ACC112 (cell line): Measurements from ENCODE around the gene OTX2.

Source experiments
- H2AFZ ChIP-seq: fragments of 200-600 bp; sonication (generic); one replicate; pipeline ENCODE4 v1.6.0; 2017; ENCODE audit warnings: antibody characterized with exemption, low read length; ENCODE audit not compliant: unreplicated experiment
- H3K27ac ChIP-seq: fragments of 200-600 bp; sonication (generic); 2 replicates; pipeline ENCODE4 v1.5.1; 2014; ENCODE audit warnings: low read depth, mild to moderate bottlenecking, antibody characterized with exemption, low read length, moderate library complexity
- H3K27me3 ChIP-seq: fragments of 200-600 bp; sonication (generic); 2 replicates; pipeline ENCODE4 v1.6.1; 2014; ENCODE audit warnings: mild to moderate bottlenecking, antibody characterized with exemption, low read length, moderate library complexity, mixed read lengths; ENCODE audit not compliant: insufficient read depth
- H3K36me3 ChIP-seq: fragments of 200-600 bp; sonication (generic); 2 replicates; pipeline ENCODE4 v1.6.1; 2016; ENCODE audit warnings: mild to moderate bottlenecking, antibody characterized with exemption, low read length, moderate library complexity, mixed read lengths; ENCODE audit not compliant: insufficient read depth
- H3K4me1 ChIP-seq: fragments of 200-600 bp; sonication (generic); one replicate; pipeline ENCODE4 v1.6.1; 2016; ENCODE audit warnings: low read length, mixed read lengths; ENCODE audit not compliant: insufficient read depth, unreplicated experiment, control insufficient read depth
- H3K4me3 ChIP-seq: fragments of 200-600 bp; sonication (generic); 2 replicates; pipeline ENCODE4 v1.5.1; 2014; ENCODE audit warnings: mild to moderate bottlenecking, low read depth, low read length
- H3K79me2 ChIP-seq: fragments of 200-600 bp; sonication (generic); one replicate; pipeline ENCODE4 v1.6.0; 2016; ENCODE audit warnings: low read length; ENCODE audit not compliant: control insufficient read depth, unreplicated experiment, insufficient read depth

The OTX2 gene

DNA sequence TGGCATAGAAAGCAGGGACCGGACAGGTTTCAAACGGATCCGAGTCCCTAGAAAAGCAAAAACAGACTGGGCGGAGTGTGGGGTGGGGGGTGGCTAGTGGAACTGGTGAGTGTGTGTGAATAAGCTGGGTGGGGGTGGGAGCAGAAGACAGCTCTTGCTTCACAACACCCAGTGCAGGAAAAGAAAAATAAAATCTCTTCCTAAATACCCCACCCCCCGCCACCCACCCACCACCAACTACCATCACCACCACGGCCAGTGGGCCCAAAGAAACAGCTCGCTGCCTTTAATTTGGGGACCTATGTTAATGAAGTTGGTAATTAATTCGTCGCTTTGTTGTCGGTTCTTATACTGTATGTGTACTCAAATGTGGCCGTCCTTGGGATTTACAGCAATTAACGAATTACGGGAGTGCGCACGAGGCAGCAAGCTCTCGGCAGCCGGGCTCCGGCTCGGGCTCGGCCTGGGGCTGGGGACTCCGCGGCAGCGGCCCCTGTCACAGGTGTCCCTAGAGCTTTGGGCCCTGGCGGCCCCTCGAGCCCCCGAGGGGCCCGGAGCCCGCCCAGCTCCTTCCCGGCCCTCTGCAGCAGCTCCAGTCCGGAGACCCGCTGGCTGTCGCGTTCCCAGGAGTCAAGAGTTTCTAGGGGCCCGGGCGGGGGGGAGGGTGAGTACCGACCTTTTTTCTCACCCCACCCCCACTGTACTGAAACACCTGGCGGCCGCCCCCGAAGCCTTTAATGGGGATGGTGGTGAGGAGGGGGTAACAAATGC lies 1.5 kb upstream of the OTX2 start:
- H3K4me1 ChIP-seq, result no peaks in the 10 kb centered on the region

GRCh38 chr14:56810836-56811592 lies 735 bp upstream of the OTX2 start:
- no peak overlapping the region for H3K4me3 ChIP-seq
- H3K79me2 ChIP-seq, result no peaks in the 10 kb centered on the region
- no peak overlapping the region for H2AFZ ChIP-seq
- H3K27ac ChIP-seq, result no peak overlapping the region
- no peaks in the 10 kb centered on the region for H3K36me3 ChIP-seq
- H3K4me1 ChIP-seq, result no peaks in the 10 kb centered on the region
- H3K27me3 ChIP-seq, result peaks cover 100% of the 10 kb centered on the region

More for the DNA sequence above, 1.5 kb upstream of the OTX2 start:
- Histone ChIP-seq H3K79me2 (no peaks in the 10 kb centered on the region), H3K27ac (no peak overlapping the region), H3K36me3 (no peaks in the 10 kb centered on the region), H3K27me3 (peaks cover 100% of the 10 kb centered on the region), H2AFZ (no peak overlapping the region), H3K4me3 (no peak overlapping the region)

GRCh38 chr14:56809270-56810146 lies 771 bp downstream of the OTX2 start:
- Histone ChIP-seq H2AFZ (no peak overlapping the region), H3K4me3 (no peak overlapping the region), H3K27ac (no peak overlapping the region), H3K79me2 (no peaks in the 10 kb centered on the region), H3K4me1 (no peaks in the 10 kb centered on the region), H3K27me3 (peaks cover 98% of the 10 kb centered on the region), H3K36me3 (no peaks in the 10 kb centered on the region)

- Histone ChIP-seq H3K79me2 (no peaks in the 10 kb centered on the region), H3K36me3 (no peaks in the 10 kb centered on the region), H3K4me1 (no peaks in the 10 kb centered on the region), H3K27ac (no peak overlapping the region), H3K27me3 (peaks cover 98% of the 10 kb centered on the region), H3K4me3 (no peak overlapping the region), H2AFZ (no peak overlapping the region)
Observed at GRCh38 chr14:56808383-56809269, 1.7 kb downstream of the OTX2 start.

GRCh38 chr14:56808110-56808382 lies 2.2 kb downstream of the OTX2 start:
- Histone ChIP-seq H3K4me3 (no peak overlapping the region), H3K4me1 (no peaks in the 10 kb centered on the region), H3K36me3 (no peaks in the 10 kb centered on the region), H3K27me3 (peaks cover 98% of the 10 kb centered on the region), H3K79me2 (no peaks in the 10 kb centered on the region), H3K27ac (no peak overlapping the region), H2AFZ (no peak overlapping the region)

GRCh38 chr14:56807386-56808109 lies 2.7 kb downstream of the OTX2 start:
- no peak overlapping the region for H2AFZ ChIP-seq
- no peaks in the 10 kb centered on the region for H3K4me1 ChIP-seq
- H3K27ac ChIP-seq, result no peak overlapping the region
- H3K79me2 ChIP-seq, result no peaks in the 10 kb centered on the region
- no peak overlapping the region for H3K4me3 ChIP-seq
- H3K36me3 ChIP-seq, result no peaks in the 10 kb centered on the region
- H3K27me3 ChIP-seq, result peaks cover 98% of the 10 kb centered on the region

DNA sequence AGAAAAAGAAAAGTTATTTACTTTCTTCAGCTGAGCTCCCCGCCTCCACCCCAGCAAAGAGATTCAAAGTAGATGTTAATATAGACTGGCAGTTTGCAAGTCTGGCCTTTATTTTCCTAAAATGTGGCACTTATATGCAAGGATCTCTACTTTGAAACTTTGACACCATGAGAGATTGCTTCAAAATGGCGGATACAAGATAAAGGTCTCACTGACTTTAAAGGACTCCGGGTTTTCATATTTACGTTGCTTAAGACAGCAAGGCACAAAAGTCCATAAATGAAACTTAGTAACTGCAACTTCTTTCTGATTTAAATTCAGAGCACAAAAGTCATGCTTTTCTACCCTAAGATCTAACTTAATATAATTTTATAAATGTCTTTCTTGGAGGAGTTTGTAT lies 3.5 kb downstream of the OTX2 start:
- H3K79me2 ChIP-seq, result no peaks in the 10 kb centered on the region
- H3K27me3 ChIP-seq, result peaks cover 98% of the 10 kb centered on the region
- H2AFZ ChIP-seq, result no peak overlapping the region
- no peaks in the 10 kb centered on the region for H3K4me1 ChIP-seq
- no peaks in the 10 kb centered on the region for H3K36me3 ChIP-seq
- no peak overlapping the region for H3K4me3 ChIP-seq
- H3K27ac ChIP-seq, result no peak overlapping the region

- Histone ChIP-seq H3K27me3 (peaks cover 97% of the 10 kb centered on the region), H3K27ac (no peak overlapping the region), H3K4me1 (no peaks in the 10 kb centered on the region), H3K36me3 (no peaks in the 10 kb centered on the region), H2AFZ (no peak overlapping the region), H3K79me2 (no peaks in the 10 kb centered on the region), H3K4me3 (no peak overlapping the region)
Observed at GRCh38 chr14:56805992-56806727, 4.1 kb downstream of the OTX2 start.

DNA sequence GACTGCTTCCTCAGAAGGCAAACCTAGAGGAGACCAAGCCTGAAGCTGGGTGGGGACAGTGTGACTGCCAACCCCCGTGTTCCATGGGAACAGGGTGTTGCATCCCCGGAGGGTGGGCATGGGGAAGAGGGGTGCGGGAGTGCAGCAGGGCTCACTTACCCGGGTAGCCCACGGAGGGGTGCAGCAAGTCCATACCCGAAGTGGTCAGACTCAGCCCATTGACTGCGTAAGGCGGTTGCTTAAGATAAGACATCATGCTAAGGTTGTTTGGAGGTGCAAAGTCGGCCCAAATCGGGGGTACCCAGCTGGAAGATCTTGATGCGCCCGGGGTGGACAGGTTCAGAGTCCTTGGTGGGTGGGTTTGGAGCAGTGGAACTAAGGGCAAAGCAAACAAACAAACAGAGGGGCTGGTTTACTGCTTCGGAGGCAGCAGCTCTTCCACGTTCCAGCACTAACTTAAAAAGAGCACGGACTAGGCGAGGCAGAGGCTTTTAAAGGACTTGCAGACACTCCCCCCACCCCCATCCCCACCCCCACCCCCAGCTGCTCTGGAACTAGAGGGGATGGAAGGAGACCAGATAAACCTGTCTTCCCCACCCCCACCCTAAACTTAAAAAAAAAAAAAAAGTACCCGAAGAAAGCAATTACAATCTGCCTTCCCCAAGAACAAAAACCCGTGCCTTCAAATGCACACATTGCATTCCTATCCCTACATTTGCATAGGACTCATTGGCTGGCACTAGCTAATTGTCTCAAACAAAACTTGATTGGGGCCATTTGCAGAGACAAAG lies 4.9 kb downstream of the OTX2 start:
- no peak overlapping the region for H3K27ac ChIP-seq
- H3K4me3 ChIP-seq, result no peak overlapping the region
- H3K4me1 ChIP-seq, result no peaks in the 10 kb centered on the region

More for the DNA sequence above, 4.9 kb downstream of the OTX2 start:
- Histone ChIP-seq H3K79me2 (no peaks in the 10 kb centered on the region), H3K27me3 (peaks cover 97% of the 10 kb centered on the region), H3K36me3 (no peaks in the 10 kb centered on the region), H2AFZ (no peak overlapping the region)
